Keratinocyte (primary cell): Measurements from ENCODE around the gene MGAT5B. TPM values are rescaled to one million over a fixed set of nuclear protein-coding genes. Genes with fewer than 3 reads are reported as not detected.

Experiments
- DNase-seq: peaks from one replicate; pipeline ENCODE4 v3.0.0-alpha.2; 2011; ENCODE audit warnings: low read depth, missing footprints, low spot score
- FAIRE-seq: peaks from 2 replicates; lab custom pipeline; 2011; peaks lifted over from hg19 to GRCh38; lab: Jason Lieb, UNC
- H2AFZ ChIP-seq: 2 replicates; pipeline ENCODE4 v1.6.0; 2012; ENCODE audit warnings: low read length, control low read depth, inconsistent platforms; ENCODE audit not compliant: control insufficient read depth
- H3K27ac ChIP-seq: 2 replicates; pipeline ENCODE4 v1.5.1; 2011; ENCODE audit warnings: low read length; ENCODE audit not compliant: control insufficient read depth, insufficient read depth
- H3K27me3 ChIP-seq: 3 replicates; pipeline ENCODE4 v1.6.0; 2011; ENCODE audit warnings: low read length; ENCODE audit not compliant: control insufficient read depth, insufficient read depth; ENCODE audit errors: extremely low read depth
- H3K36me3 ChIP-seq, 2 experiments: 2 replicates in 1 of 2; 3 replicates in 1 of 2; pipeline ENCODE4 v1.5.1; 2011; ENCODE audit warnings: low read length in 2 of 2, mild to moderate bottlenecking in 1 of 2; ENCODE audit not compliant: control insufficient read depth in 2 of 2, insufficient read depth in 2 of 2; ENCODE audit errors: extremely low read depth in 1 of 2
- H3K4me1 ChIP-seq: 3 replicates; pipeline ENCODE4 v1.5.1; 2011; ENCODE audit warnings: low read length; ENCODE audit not compliant: control insufficient read depth, insufficient read depth; ENCODE audit errors: extremely low read depth
- H3K4me2 ChIP-seq: 3 replicates; pipeline ENCODE4 v1.6.0; 2011; ENCODE audit warnings: low read depth, low read length; ENCODE audit not compliant: control insufficient read depth, insufficient read depth; ENCODE audit errors: extremely low read depth
- H3K4me3 ChIP-seq, 3 experiments: fragments of 200-600 bp in 1 of 3; sonication (generic) in 1 of 3; 2 replicates in 2 of 3; 3 replicates in 1 of 3; pipeline ENCODE4 v1.5.1; 2011 to 2016; ENCODE audit warnings: low read length in 3 of 3, mild to moderate bottlenecking in 3 of 3, control low read depth in 2 of 3, inconsistent platforms in 1 of 3, low read depth in 1 of 3, mixed read lengths in 1 of 3, mixed run types in 1 of 3, moderate library complexity in 1 of 3; ENCODE audit not compliant: control insufficient read depth in 2 of 3, insufficient read depth in 2 of 3; ENCODE audit errors: extremely low read depth in 1 of 3
- H3K79me2 ChIP-seq: 2 replicates; pipeline ENCODE4 v1.6.0; 2012; ENCODE audit warnings: low read length; ENCODE audit not compliant: control insufficient read depth, insufficient read depth
- H3K9ac ChIP-seq: 3 replicates; pipeline ENCODE4 v1.6.0; 2011; ENCODE audit warnings: low read length; ENCODE audit not compliant: control insufficient read depth, insufficient read depth; ENCODE audit errors: extremely low read depth
- H3K9me1 ChIP-seq: 3 replicates; pipeline ENCODE4 v1.6.0; 2011; ENCODE audit warnings: low read length; ENCODE audit not compliant: control insufficient read depth, insufficient read depth; ENCODE audit errors: extremely low read depth
- H3K9me3 ChIP-seq: 2 replicates; pipeline ENCODE4 v1.5.1; 2012; ENCODE audit warnings: low read depth, low read length; ENCODE audit not compliant: control insufficient read depth
- H4K20me1 ChIP-seq: 3 replicates; pipeline ENCODE4 v1.6.0; 2011; ENCODE audit warnings: low read length; ENCODE audit not compliant: control insufficient read depth, insufficient read depth; ENCODE audit errors: extremely low read depth
- CTCF ChIP-seq, 3 experiments: IDR thresholded peaks in 1 of 3; conservative IDR thresholded peaks in 1 of 3; optimal IDR thresholded peaks in 1 of 3; 2 replicates in 2 of 3; 3 replicates in 1 of 3; pipeline versions ENCODE3 to v1.5.1; 2011; ENCODE audit warnings: low read length in 3 of 3, mild to moderate bottlenecking in 3 of 3, moderate library complexity in 2 of 3, control low read depth in 1 of 3, inconsistent platforms in 1 of 3; ENCODE audit not compliant: insufficient read depth in 2 of 3; ENCODE audit errors: extremely low read depth in 1 of 3
- EZH2 ChIP-seq: IDR thresholded peaks from one replicate; pipeline ENCODE4 v1.6.1; 2012; ENCODE audit warnings: inconsistent platforms, mild to moderate bottlenecking, low read length, moderate library complexity
- dilution Hi-C: fragments of 300-500 bp; cut with MboI; formaldehyde crosslinking; loops from one replicate; pipeline ENCODE4 v1.7.0; 2020; ENCODE audit warnings: low sequenced_read_pairs; ENCODE audit not compliant: extremely low pct_ligation_motif_present
- polyA plus RNA-seq, 5 experiments: library from polyadenylated mRNA; depleted of rRNA in 3 of 5; stranded (reverse) in 3 of 5; stranded (forward) in 1 of 5; unstranded in 1 of 5; fragments of >200 nt; gene quantifications; 1 replicate in 1 of 5; 2 replicates in 3 of 5; 3 replicates in 1 of 5; pipeline versions ENCODE4 v1.2.1 to v1.2.3, GENCODE V29; 2011 to 2012; ENCODE audit warnings: missing spikeins in 2 of 5, low read depth in 1 of 5, low replicate concordance in 1 of 5

MGAT5B gene
- polyA plus RNA-seq, 1 donor (not counting 4 experiments of a cell fraction or from before 2014, with no cell fraction given), result 0.29 TPM

GRCh38 chr17:76938009-76938408 is 69.8 kb downstream of the MGAT5B start:
- H3K9me3 ChIP-seq, result no peaks in the 10 kb centered on the region
- peaks cover 33% of the 10 kb centered on the region for H3K27me3 ChIP-seq
- no peak for DNase-seq
- no peak overlapping the region for H3K4me3 ChIP-seq
- H2AFZ ChIP-seq, result no peak overlapping the region
- H3K9ac ChIP-seq, result no peak overlapping the region
- no peaks in the 10 kb centered on the region for H4K20me1 ChIP-seq
- no peaks in the 10 kb centered on the region for H3K36me3 ChIP-seq
- no peaks in the 10 kb centered on the region for H3K79me2 ChIP-seq
- dilution Hi-C loops, result no loop called here
- no peak overlapping the region for H3K27ac ChIP-seq
- peaks cover 6% of the 10 kb centered on the region for H3K4me1 ChIP-seq
- TF ChIP-seq CTCF (optimal IDR thresholded peaks at IDR 0.05 in 1 of 3, IDR thresholded peaks at IDR 0.05 in 1 of 3, conservative IDR thresholded peaks at IDR 0.05 in 1 of 3; ENCODE audit: extremely low read depth in 1 of 3, insufficient read depth in 2 of 3, low read length in 3 of 3), result no peak
- TF ChIP-seq EZH2, result no peak
- no peak for FAIRE-seq
- peaks cover 3% of the 10 kb centered on the region for H3K9me1 ChIP-seq
- no peak overlapping the region for H3K4me2 ChIP-seq

GRCh38 chr17:76940295-76940694 is 72.1 kb downstream of the MGAT5B start:
- no peak for TF ChIP-seq EZH2
- no peak for TF ChIP-seq CTCF (optimal IDR thresholded peaks at IDR 0.05 in 1 of 3, IDR thresholded peaks at IDR 0.05 in 1 of 3, conservative IDR thresholded peaks at IDR 0.05 in 1 of 3; ENCODE audit: extremely low read depth in 1 of 3, insufficient read depth in 2 of 3, low read length in 3 of 3)
- no peak overlapping the region for H3K27ac ChIP-seq
- no peaks in the 10 kb centered on the region for H3K36me3 ChIP-seq
- peaks cover 3% of the 10 kb centered on the region for H3K9me1 ChIP-seq
- no peak overlapping the region for H3K4me2 ChIP-seq
- no peaks in the 10 kb centered on the region for H3K79me2 ChIP-seq
- no peak overlapping the region for H2AFZ ChIP-seq
- DNase-seq, result no peak
- no peak overlapping the region for H3K9ac ChIP-seq
- no peak for FAIRE-seq
- H3K4me1 ChIP-seq, result peaks cover 1% of the 10 kb centered on the region
- no peak overlapping the region for H3K4me3 ChIP-seq
- peaks cover 3% of the 10 kb centered on the region for H4K20me1 ChIP-seq
- H3K9me3 ChIP-seq, result no peaks in the 10 kb centered on the region
- peaks cover 24% of the 10 kb centered on the region for H3K27me3 ChIP-seq
- dilution Hi-C loops, result no loop called here
